ENCODE results near the gene LYZL4. TPM values are rescaled to one million over a fixed set of nuclear protein-coding genes. Genes with fewer than 3 reads are reported as not detected.

LYZL4 gene, protein sequence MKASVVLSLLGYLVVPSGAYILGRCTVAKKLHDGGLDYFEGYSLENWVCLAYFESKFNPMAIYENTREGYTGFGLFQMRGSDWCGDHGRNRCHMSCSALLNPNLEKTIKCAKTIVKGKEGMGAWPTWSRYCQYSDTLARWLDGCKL
- total RNA-seq (2021) (not detected in 2 replicates), Bru-seq, nascent RNA (percentile 7 among the genes with signal in this experiment), BruChase-seq, experiment 1, labeled RNA remaining after a 2-hour chase (percentile 11 among the genes with signal in this experiment), BruChase-seq, experiment 2, labeled RNA remaining after a 6-hour chase (not detected)
- long read RNA-seq, result 0 reads

DNA sequence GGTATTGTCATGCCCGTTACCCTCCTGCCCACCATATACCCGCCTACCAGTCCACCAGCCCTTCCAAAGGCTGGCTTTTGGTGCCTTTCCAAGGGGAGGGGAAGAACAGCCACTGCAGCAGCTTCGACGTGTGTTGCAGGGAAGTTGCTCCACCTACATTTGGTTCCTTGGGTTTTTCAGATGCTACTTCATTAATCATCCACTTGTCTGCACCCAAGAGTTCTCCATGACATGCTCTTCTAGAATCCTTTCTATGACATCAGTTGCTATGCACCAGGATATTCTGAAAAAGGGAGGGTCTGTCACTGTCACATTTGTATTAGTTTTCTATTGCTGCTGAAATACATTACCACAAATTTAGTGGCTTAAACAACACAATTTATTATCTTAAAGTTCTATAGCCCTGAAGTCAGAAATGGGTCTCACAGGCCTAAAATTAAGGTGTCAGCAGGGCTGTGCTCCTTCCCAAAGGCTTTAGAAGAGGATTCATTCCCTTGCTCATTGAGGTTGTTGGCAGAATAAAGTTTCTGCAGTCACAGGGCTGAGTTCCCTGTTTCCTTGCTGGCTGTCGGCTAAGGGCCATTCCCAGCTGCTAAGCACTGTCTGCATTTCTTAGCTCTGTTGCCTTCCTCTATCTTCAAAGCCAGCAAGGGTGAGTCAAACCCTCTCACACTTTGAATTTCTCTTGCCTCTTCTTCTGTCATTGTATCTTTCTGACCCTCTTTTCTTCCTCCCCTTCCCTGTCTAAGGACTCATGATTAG lies at the start of gene LYZL4:
TSS of gene LYZL4 (minus strand) at position 241 of the 762 bp plus-strand sequence. CDS start 3,359 bp downstream, outside the sequence.
- Histone ChIP-seq H3K4me1 (replicated peaks; ENCODE audit: insufficient read depth) (no peaks in the 10 kb centered on the region), H3K9me3 (ENCODE audit: insufficient read depth, low read depth) (no peaks in the 10 kb centered on the region), H2AFZ (no peak within 1 kb of the TSS), H3K79me2 (ENCODE audit: low read depth) (no peaks in the 10 kb centered on the region), H3K9me2 (ENCODE audit: insufficient read depth) (no peaks in the 10 kb centered on the region), H3K4me2 (no peak within 1 kb of the TSS), H3F3A (ENCODE audit: insufficient read depth, low read depth) (no peaks in the 10 kb centered on the region), H3K27me3 (ENCODE audit: insufficient read depth, low read depth) (peaks cover 5% of the 10 kb centered on the region; the same call in 1 of the 2 replicates), H4K20me1 (ENCODE audit: insufficient read depth) (no peaks in the 10 kb centered on the region), H3K27ac (no peak within 1 kb of the TSS), H3K36me3 (ENCODE audit: low read depth) (no peaks in the 10 kb centered on the region), H3K4me3 (no peak within 1 kb of the TSS)
- TF ChIP-seq, protein P1, sequence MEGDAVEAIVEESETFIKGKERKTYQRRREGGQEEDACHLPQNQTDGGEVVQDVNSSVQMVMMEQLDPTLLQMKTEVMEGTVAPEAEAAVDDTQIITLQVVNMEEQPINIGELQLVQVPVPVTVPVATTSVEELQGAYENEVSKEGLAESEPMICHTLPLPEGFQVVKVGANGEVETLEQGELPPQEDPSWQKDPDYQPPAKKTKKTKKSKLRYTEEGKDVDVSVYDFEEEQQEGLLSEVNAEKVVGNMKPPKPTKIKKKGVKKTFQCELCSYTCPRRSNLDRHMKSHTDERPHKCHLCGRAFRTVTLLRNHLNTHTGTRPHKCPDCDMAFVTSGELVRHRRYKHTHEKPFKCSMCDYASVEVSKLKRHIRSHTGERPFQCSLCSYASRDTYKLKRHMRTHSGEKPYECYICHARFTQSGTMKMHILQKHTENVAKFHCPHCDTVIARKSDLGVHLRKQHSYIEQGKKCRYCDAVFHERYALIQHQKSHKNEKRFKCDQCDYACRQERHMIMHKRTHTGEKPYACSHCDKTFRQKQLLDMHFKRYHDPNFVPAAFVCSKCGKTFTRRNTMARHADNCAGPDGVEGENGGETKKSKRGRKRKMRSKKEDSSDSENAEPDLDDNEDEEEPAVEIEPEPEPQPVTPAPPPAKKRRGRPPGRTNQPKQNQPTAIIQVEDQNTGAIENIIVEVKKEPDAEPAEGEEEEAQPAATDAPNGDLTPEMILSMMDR (conservative IDR thresholded peaks at IDR 0.05), result no peak
- no peak for TF ChIP-seq EZH2 (IDR thresholded peaks at IDR 0.05; ENCODE audit: low read depth)
- no TSS peak for BruUV-seq (replicated peaks)
- DNase-seq, result no peak
- CTCF ChIA-PET, result no interaction called here
- POLR2A ChIA-PET (ENCODE audit: unreplicated experiment), result no interaction called here
- intact Hi-C loops (cut with micrococcal nuclease; ENCODE audit: unreplicated experiment), result no loop called here

DNA sequence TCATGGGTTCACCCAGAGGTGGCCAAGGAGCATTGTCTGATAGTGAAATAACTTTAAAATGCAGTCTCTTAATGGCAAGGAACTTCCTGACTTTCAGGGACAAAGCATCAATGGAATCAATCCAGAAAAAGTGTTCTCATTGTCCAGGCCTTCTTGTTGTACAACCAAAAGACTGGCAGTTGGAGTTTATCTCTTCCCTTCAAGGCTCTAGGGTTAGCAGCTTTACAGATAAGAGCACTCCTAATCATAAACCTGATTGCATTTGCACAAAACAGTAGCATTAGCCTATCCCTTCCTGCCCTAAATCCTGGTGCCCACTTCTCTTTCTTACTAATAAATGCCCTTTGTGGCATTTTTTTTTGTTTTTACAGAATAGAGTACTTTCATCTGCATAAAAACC lies 48.7 kb upstream of the LYZL4 start:
- no peak overlapping the region for H2AFZ ChIP-seq
- CTCF ChIA-PET, result no interaction called here
- no peaks in the 10 kb centered on the region for H3K79me2 ChIP-seq (ENCODE audit: low read depth)
- intact Hi-C loops (cut with micrococcal nuclease; ENCODE audit: unreplicated experiment), result no loop called here
- no peak overlapping the region for H3K4me2 ChIP-seq
- no TSS peak for BruUV-seq (replicated peaks)
- POLR2A ChIA-PET (ENCODE audit: unreplicated experiment), result no interaction called here
- no peaks in the 10 kb centered on the region for H3K9me3 ChIP-seq (ENCODE audit: insufficient read depth, low read depth)
- no peak for DNase-seq
- no peak overlapping the region for H3K27ac ChIP-seq
- H3K4me3 ChIP-seq, result no peak overlapping the region
- H3K4me1 ChIP-seq (replicated peaks; ENCODE audit: insufficient read depth), result no peaks in the 10 kb centered on the region
- no peaks in the 10 kb centered on the region for H3F3A ChIP-seq (ENCODE audit: insufficient read depth, low read depth)
- H3K9me2 ChIP-seq (ENCODE audit: insufficient read depth), result no peaks in the 10 kb centered on the region
- H3K27me3 ChIP-seq (ENCODE audit: insufficient read depth, low read depth), result no peaks in the 10 kb centered on the region
- TF ChIP-seq, protein P1 (conservative IDR thresholded peaks at IDR 0.05), result no peak
- no peaks in the 10 kb centered on the region for H4K20me1 ChIP-seq (ENCODE audit: insufficient read depth)
- no peaks in the 10 kb centered on the region for H3K36me3 ChIP-seq (ENCODE audit: low read depth)

DNA sequence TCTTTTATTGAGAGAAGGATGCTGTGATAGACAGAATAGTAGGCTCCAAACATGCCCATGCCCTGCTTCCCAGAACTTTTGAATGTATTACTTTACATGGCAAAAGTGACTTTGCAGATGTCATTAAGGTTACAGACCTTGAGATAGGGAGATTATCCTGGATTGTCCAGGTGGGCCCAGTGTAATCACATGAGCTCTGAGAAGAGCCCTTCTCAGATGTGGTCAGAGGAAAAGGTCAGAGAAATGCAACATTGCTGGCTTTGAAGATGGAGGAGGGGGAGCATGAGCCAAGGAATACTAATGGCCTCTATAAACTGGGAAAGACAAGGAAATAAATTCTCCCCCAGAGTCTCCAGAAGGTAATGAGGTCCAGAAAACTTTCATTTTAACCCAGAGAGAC lies 45.8 kb upstream of the LYZL4 start:
- Histone ChIP-seq H3K4me2 (no peak overlapping the region), H3F3A (ENCODE audit: insufficient read depth, low read depth) (no peaks in the 10 kb centered on the region), H3K36me3 (ENCODE audit: low read depth) (no peaks in the 10 kb centered on the region), H3K4me3 (no peak overlapping the region), H3K27me3 (ENCODE audit: insufficient read depth, low read depth) (no peaks in the 10 kb centered on the region), H3K4me1 (replicated peaks; ENCODE audit: insufficient read depth) (no peaks in the 10 kb centered on the region), H2AFZ (no peak overlapping the region), H4K20me1 (ENCODE audit: insufficient read depth) (no peaks in the 10 kb centered on the region), H3K79me2 (ENCODE audit: low read depth) (no peaks in the 10 kb centered on the region), H3K9me3 (ENCODE audit: insufficient read depth, low read depth) (no peaks in the 10 kb centered on the region), H3K27ac (no peak overlapping the region), H3K9me2 (ENCODE audit: insufficient read depth) (no peaks in the 10 kb centered on the region)
- no peak for DNase-seq
- ChIA-PET POLR2A (ENCODE audit: unreplicated experiment) (no interaction called here), CTCF (no interaction called here)
- no TSS peak for BruUV-seq (replicated peaks)
- no peak for TF ChIP-seq EZH2 (IDR thresholded peaks at IDR 0.05; ENCODE audit: low read depth)
- TF ChIP-seq, protein P1 (conservative IDR thresholded peaks at IDR 0.05), result no peak
- intact Hi-C loops (cut with micrococcal nuclease; ENCODE audit: unreplicated experiment), result no loop called here
